ENCODE measurements around the gene SELENBP1.
A peak's percentile ranks its signal among the peaks of the same experiment; 100 is the strongest.

SELENBP1 gene

DNA sequence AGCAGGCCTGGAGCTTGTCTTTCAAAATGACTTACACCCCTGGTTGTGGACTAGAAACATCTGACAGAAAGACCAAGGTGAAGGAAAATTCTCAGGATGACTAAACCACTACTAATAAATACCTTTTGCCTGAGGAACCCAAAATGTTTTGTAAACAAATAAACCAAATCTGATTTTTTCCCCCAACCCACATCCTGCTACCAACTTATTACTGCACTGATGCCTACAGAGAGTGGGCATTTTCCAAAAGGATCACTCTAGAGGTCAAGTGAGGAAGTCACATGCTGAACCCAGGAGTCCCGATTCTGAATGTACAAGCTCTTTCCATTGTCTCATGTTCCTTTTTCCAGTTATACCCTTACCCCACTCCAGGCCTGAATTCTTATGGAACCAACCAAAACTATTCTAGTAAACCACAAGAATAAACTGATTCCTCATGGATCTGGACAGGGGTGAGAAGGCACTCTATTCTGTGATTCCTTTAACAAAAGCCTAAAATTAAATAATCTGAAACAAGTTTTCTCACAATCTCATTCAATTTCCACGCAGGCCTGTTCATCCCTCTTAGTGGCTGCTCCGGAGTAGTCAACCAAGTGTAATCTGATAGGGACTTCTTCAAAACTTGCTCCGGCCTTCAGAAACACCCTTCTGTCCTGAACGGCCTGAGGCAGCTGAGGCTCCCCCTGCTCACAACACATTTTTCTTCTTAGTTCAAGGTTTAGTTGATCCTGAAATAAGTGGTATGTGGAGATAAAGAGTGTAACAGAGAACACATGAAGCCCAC is 46.7 kb downstream of the SELENBP1 start:
- peak; percentile 26 for DNase-seq (ENCODE audit: extremely low spot score)
- CTCF ChIA-PET = interaction anchor here (1.2 to 3.1 kb wide), 3 partner anchors 15 to 34 kb away, joined by 3 to 24 read pairs (median 3); no protein-coding TSS in a partner anchor
- POLR2A ChIA-PET = interaction anchor here (1.0 to 2.9 kb wide), 5 partner anchors 12 to 70 kb away, joined by 3 to 89 read pairs (median 25); partner anchors contain the start of gene ZNF687

GRCh38 chr1:151325231-151325630 is 47.3 kb downstream of the SELENBP1 start:
- ChIA-PET POLR2A (no interaction called here), CTCF (interaction anchor here (0.6 to 3.1 kb wide), 3 partner anchors 15 to 25 kb away, joined by 3 to 24 read pairs (median 3); no protein-coding TSS in a partner anchor)
- no peak for DNase-seq (ENCODE audit: extremely low spot score)
- TF ChIP-seq HDGF (IDR thresholded peaks at IDR 0.05; ENCODE audit: borderline replicate concordance) (no peak), TARDBP (IDR thresholded peaks at IDR 0.05) (no peak), SUZ12 (IDR thresholded peaks at IDR 0.05) (no peak), LEF1 (IDR thresholded peaks at IDR 0.05; ENCODE audit: borderline replicate concordance) (no peak)

More for the DNA sequence above, 46.7 kb downstream of the SELENBP1 start:
- no peak for TF ChIP-seq FOXK2 (IDR thresholded peaks at IDR 0.05)
- TF ChIP-seq PKNOX1 (IDR thresholded peaks at IDR 0.05) = no peak
- TF ChIP-seq L3MBTL2 (conservative IDR thresholded peaks at IDR 0.05) = no peak
- no peak for TF ChIP-seq CTBP1 (IDR thresholded peaks at IDR 0.05; ENCODE audit: borderline replicate concordance)
- no peak for TF ChIP-seq SUZ12 (IDR thresholded peaks at IDR 0.05)
- no peak for TF ChIP-seq FOXM1 (IDR thresholded peaks at IDR 0.05; ENCODE audit: borderline replicate concordance)
- no peak for TF ChIP-seq NFRKB (IDR thresholded peaks at IDR 0.05)

GRCh38 chr1:151324390-151324930 is 48.0 kb downstream of the SELENBP1 start:
- CTCF ChIA-PET = interaction anchor here (0.6 to 1.5 kb wide), 3 partner anchors 16 to 24 kb away, joined by 3 to 4 read pairs (median 4); no protein-coding TSS in a partner anchor
- TF ChIP-seq TARDBP (IDR thresholded peaks at IDR 0.05) = no peak
- no peak for TF ChIP-seq LEF1 (IDR thresholded peaks at IDR 0.05; ENCODE audit: borderline replicate concordance)
- TF ChIP-seq L3MBTL2 (conservative IDR thresholded peaks at IDR 0.05) = no peak
- TF ChIP-seq FOXK2 (IDR thresholded peaks at IDR 0.05) = no peak
- TF ChIP-seq PKNOX1 (IDR thresholded peaks at IDR 0.05) = no peak
- no peak for TF ChIP-seq HDGF (IDR thresholded peaks at IDR 0.05; ENCODE audit: borderline replicate concordance)
- no peak for TF ChIP-seq FOXA1 (IDR thresholded peaks at IDR 0.05)
- TF ChIP-seq ELF4 (IDR thresholded peaks at IDR 0.05) = no peak
- no peak for TF ChIP-seq FOXM1 (IDR thresholded peaks at IDR 0.05; ENCODE audit: borderline replicate concordance)
- no peak for TF ChIP-seq SUZ12 (IDR thresholded peaks at IDR 0.05)
- TF ChIP-seq CTBP1 (IDR thresholded peaks at IDR 0.05; ENCODE audit: borderline replicate concordance) = no peak
- no peak for DNase-seq (ENCODE audit: extremely low spot score)
- POLR2A ChIA-PET = no interaction called here

DNA sequence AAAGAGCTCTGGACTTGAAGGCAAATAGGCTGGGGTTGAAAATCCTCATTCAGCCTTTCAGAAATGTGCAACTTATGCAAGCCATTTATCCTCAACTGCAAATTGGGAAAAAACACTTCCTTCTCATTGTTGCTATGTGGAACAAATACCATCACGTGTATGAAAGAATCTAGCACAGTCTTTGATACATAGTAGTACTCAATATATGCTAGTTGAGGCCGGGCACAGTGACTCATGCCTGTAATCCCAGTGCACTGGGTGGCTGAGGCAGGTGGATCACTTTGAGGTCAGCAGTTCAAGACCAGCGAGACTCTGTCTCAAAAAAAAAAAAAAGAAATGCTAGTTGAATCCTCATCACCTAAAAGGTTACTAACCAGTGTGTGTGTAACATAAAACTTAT is 53.5 kb downstream of the SELENBP1 start:
- CTCF ChIA-PET = no interaction called here
- POLR2A ChIA-PET = interaction anchor here (0.9 to 10.0 kb wide), 2 partner anchors 8 to 37 kb away, joined by 3 to 89 read pairs; partner anchors contain the start of genes PI4KB and ZNF687
- DNase-seq (ENCODE audit: extremely low spot score) = no peak
- TF ChIP-seq L3MBTL2 (conservative IDR thresholded peaks at IDR 0.05) (no peak), CTBP1 (IDR thresholded peaks at IDR 0.05; ENCODE audit: borderline replicate concordance) (no peak), BHLHE40 (IDR thresholded peaks at IDR 0.05; ENCODE audit: borderline replicate concordance) (no peak), TARDBP (IDR thresholded peaks at IDR 0.05) (no peak), HDGF (IDR thresholded peaks at IDR 0.05; ENCODE audit: borderline replicate concordance) (no peak), ELF4 (IDR thresholded peaks at IDR 0.05) (no peak), SUZ12 (IDR thresholded peaks at IDR 0.05) (no peak), FOXK2 (IDR thresholded peaks at IDR 0.05) (no peak), FOXA1 (IDR thresholded peaks at IDR 0.05) (no peak), PKNOX1 (IDR thresholded peaks at IDR 0.05) (no peak), ZNF384 (IDR thresholded peaks at IDR 0.05) (no peak), FOXM1 (IDR thresholded peaks at IDR 0.05; ENCODE audit: borderline replicate concordance) (no peak), ARNT (IDR thresholded peaks at IDR 0.05) (no peak), LEF1 (IDR thresholded peaks at IDR 0.05; ENCODE audit: borderline replicate concordance) (no peak), SP1 (IDR thresholded peaks at IDR 0.05) (no peak)

DNA sequence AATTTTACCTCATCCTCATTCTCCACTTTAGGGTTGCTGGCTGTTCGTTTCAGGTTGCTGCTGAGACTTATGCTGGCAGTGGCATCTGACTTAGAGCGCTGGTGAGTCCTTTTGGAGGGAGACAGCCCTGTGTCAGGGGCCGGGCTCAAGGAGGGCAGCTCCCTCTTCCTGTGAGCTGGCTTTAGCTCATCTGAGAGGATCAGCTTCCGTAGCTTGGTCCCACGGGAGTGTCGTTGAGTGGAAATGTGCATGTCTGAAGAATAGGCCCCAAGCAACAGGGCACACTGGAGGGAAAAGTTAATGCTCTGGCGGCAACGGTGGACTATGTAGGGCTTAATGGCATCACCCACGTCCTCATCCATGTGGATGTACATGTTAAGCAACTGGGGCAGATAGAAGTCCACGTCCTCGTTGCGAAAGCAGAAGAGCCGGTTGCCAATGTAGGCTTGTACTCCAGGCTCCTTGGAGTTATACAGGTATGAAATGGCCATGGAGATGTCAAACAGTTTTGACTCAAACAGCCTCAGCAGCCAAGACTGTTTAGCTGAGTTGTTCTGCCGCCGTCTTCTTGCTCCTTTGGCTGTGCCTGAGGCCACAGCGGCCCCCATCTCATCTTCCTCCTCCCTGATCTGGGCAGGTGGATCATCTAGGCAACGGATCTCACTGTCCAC is 56.8 kb downstream of the SELENBP1 start:
- ChIA-PET CTCF (no interaction called here), POLR2A (interaction anchor here (10.0 kb wide), 1 partner anchor 11 kb away, joined by 89 read pairs; the partner anchor contains the start of gene PI4KB)
- DNase-seq (ENCODE audit: extremely low spot score) = no peak
- TF ChIP-seq SUZ12 (IDR thresholded peaks at IDR 0.05) (no peak), HDGF (IDR thresholded peaks at IDR 0.05; ENCODE audit: borderline replicate concordance) (no peak), LEF1 (IDR thresholded peaks at IDR 0.05; ENCODE audit: borderline replicate concordance) (no peak), CTBP1 (IDR thresholded peaks at IDR 0.05; ENCODE audit: borderline replicate concordance) (no peak), ELF4 (IDR thresholded peaks at IDR 0.05) (no peak), ARNT (IDR thresholded peaks at IDR 0.05) (no peak), L3MBTL2 (conservative IDR thresholded peaks at IDR 0.05) (no peak), TARDBP (IDR thresholded peaks at IDR 0.05) (no peak), FOXM1 (IDR thresholded peaks at IDR 0.05; ENCODE audit: borderline replicate concordance) (no peak)

All from HEK293T (cell line).